HCT116 (cell line): ENCODE results near the gene TCEANC. TPM values are rescaled to one million over a fixed set of nuclear protein-coding genes. Genes with fewer than 3 reads are reported as not detected.

Experiments used
- ATAC-seq: fragments of 200-7000 bp; cut with Tn5 transposase; 2 replicates; pipeline ENCODE4 v1.9.1; 2020; ENCODE audit warnings: mild to moderate bottlenecking, moderate library complexity
- BruUV-seq: library from RNA; stranded (reverse); fragments of 400-500 nt; replicated peaks from 2 replicates; lab custom pipeline; 2021; lab: Mats Ljungman, UMichigan
- CTCF ChIA-PET: fragments of 300-600 bp; sonication (Branson Sonifier 250); formaldehyde crosslinking; loops from one replicate; lab custom pipeline; 2021; ENCODE audit warnings: antibody characterized with exemption; lab: Charles Lee
- POLR2A ChIA-PET: fragments of 300-600, 350-600 bp; sonication (Branson Sonifier 250); formaldehyde crosslinking; loops from one replicate; lab custom pipeline; 2021; ENCODE audit warnings: antibody characterized with exemption; lab: Charles Lee
- RAD21 ChIA-PET, 2 experiments: fragments of 300-600 bp; sonication (Branson Sonifier 250); formaldehyde crosslinking; loops; one replicate each; lab custom pipeline; 2023; ENCODE audit warnings: low total read pairs in 2 of 2; ENCODE audit not compliant: uncharacterized antibody in 2 of 2, unreplicated experiment in 2 of 2, low non-redundant PET in 1 of 2; lab: Charles Lee
- DNase-seq: peaks from one replicate; pipeline ENCODE4 v3.0.0-alpha.2; 2010; ENCODE audit warnings: low read depth, low spot score
- H2AFZ ChIP-seq: fragments of 200-600 bp; shearing (Covaris generic), sonication (generic); 2 replicates; pipeline ENCODE4 v1.6.1; 2017; ENCODE audit warnings: low read depth, mixed run types, mixed read lengths, antibody characterized with exemption, low read length; ENCODE audit not compliant: poor library complexity, severe bottlenecking
- H3K27ac ChIP-seq: 2 replicates; pipeline ENCODE4 v1.5.1; 2012; ENCODE audit warnings: low read depth, low read length
- H3K27me3 ChIP-seq: fragments of 200-600 bp; sonication (generic); 2 replicates; pipeline ENCODE4 v1.6.1; 2016; ENCODE audit warnings: mixed run types, low read length, mixed read lengths; ENCODE audit not compliant: insufficient read depth
- H3K36me3 ChIP-seq, 2 experiments: fragments of 200-500 bp in 1 of 2; fragments of 200-600 bp in 1 of 2; sonication (Bioruptor generic) in 1 of 2; sonication (generic) in 1 of 2; 2 replicates each; pipeline versions ENCODE4 v1.5.1 to v1.6.1; 2014 to 2016; ENCODE audit warnings: low read length in 2 of 2, inconsistent platforms in 1 of 2, mixed read lengths in 1 of 2, mixed run types in 1 of 2; ENCODE audit not compliant: insufficient read depth in 2 of 2, control insufficient read depth in 1 of 2
- H3K4me1 ChIP-seq, 2 experiments: fragments of 200-600 bp in 1 of 2; sonication (generic) in 1 of 2; 2 replicates each; pipeline versions ENCODE4 v1.5.1 to v1.6.1; 2012 to 2017; ENCODE audit warnings: low read length in 2 of 2, inconsistent platforms in 1 of 2, mild to moderate bottlenecking in 1 of 2, mixed read lengths in 1 of 2, mixed run types in 1 of 2, moderate library complexity in 1 of 2; ENCODE audit not compliant: insufficient read depth in 2 of 2, control insufficient read depth in 1 of 2
- H3K4me2 ChIP-seq: fragments of 200-600 bp; sonication (generic); 2 replicates; pipeline ENCODE4 v1.6.1; 2017; ENCODE audit warnings: mixed run types, low read length, mixed read lengths
- H3K4me3 ChIP-seq, 2 experiments: fragments of 200-600 bp in 1 of 2; sonication (generic) in 1 of 2; replicated peaks in 1 of 2; 2 replicates each; pipeline ENCODE4 v1.5.1; 2011 to 2016; ENCODE audit warnings: low read length in 2 of 2, control low read depth in 1 of 2, low read depth in 1 of 2, mild to moderate bottlenecking in 1 of 2, mixed read lengths in 1 of 2, mixed run types in 1 of 2
- H3K79me2 ChIP-seq: fragments of 200-600 bp; sonication (generic); 2 replicates; pipeline ENCODE4 v1.6.1; 2017; ENCODE audit warnings: mild to moderate bottlenecking, mixed run types, low read length, moderate library complexity, mixed read lengths; ENCODE audit not compliant: insufficient read depth
- H3K9ac ChIP-seq: fragments of 200-600 bp; sonication (generic); 2 replicates; pipeline ENCODE4 v1.6.1; 2016; ENCODE audit warnings: low read length, mixed read lengths
- H3K9me2 ChIP-seq: fragments of 200-600 bp; sonication (generic), shearing (Covaris generic); 2 replicates; pipeline ENCODE4 v1.6.1; 2017; ENCODE audit warnings: mixed run types, mild to moderate bottlenecking, moderate library complexity; ENCODE audit not compliant: insufficient read depth
- H3K9me3 ChIP-seq, 2 experiments: fragments of 200-500 bp in 1 of 2; fragments of 200-600 bp in 1 of 2; sonication (Bioruptor generic) in 1 of 2; sonication (generic) in 1 of 2; 2 replicates each; pipeline ENCODE4 v1.6.1; 2014 to 2017; ENCODE audit warnings: low read length in 2 of 2, mixed read lengths in 2 of 2, inconsistent platforms in 1 of 2, low read depth in 1 of 2, mild to moderate bottlenecking in 1 of 2, mixed run types in 1 of 2, moderate library complexity in 1 of 2; ENCODE audit not compliant: control insufficient read depth in 1 of 2, insufficient read depth in 1 of 2
- H4K20me1 ChIP-seq: fragments of 200-600 bp; sonication (generic), shearing (Covaris generic); 2 replicates; pipeline ENCODE4 v1.6.1; 2017; ENCODE audit warnings: mixed run types, mild to moderate bottlenecking, moderate library complexity; ENCODE audit not compliant: insufficient read depth
- CBX3 ChIP-seq: IDR thresholded peaks from 2 replicates; pipeline ENCODE4 v1.6.1; 2012; ENCODE audit warnings: low read depth
- CEBPB ChIP-seq: IDR thresholded peaks from 2 replicates; pipeline ENCODE4 v1.6.1; 2012; ENCODE audit warnings: low read depth
- EGR1 ChIP-seq: IDR thresholded peaks from 2 replicates; pipeline ENCODE4 v1.6.1; 2012; ENCODE audit warnings: low read depth
- EZH2 ChIP-seq: fragments of 200-600 bp; sonication (generic); IDR thresholded peaks from 2 replicates; pipeline ENCODE4 v1.6.1; 2017; ENCODE audit warnings: antibody characterized with exemption, mixed run types
- EZH2phosphoT487 ChIP-seq: fragments of 200-600 bp; IDR thresholded peaks from 2 replicates; pipeline ENCODE4 v1.6.1; 2018; ENCODE audit warnings: antibody characterized with exemption, borderline replicate concordance
- FOSL1 ChIP-seq: IDR thresholded peaks from 2 replicates; pipeline ENCODE4 v1.6.1; 2012; ENCODE audit warnings: low read depth
- JUND ChIP-seq: IDR thresholded peaks from 2 replicates; pipeline ENCODE4 v1.6.1; 2012
- POLR2A ChIP-seq: IDR thresholded peaks from 2 replicates; pipeline ENCODE4 v1.7.0; 2011; ENCODE audit warnings: borderline replicate concordance; ENCODE audit not compliant: insufficient read depth, insufficient read length; ENCODE audit errors: extremely low read depth
- POLR2AphosphoS5 ChIP-seq: IDR thresholded peaks from 2 replicates; pipeline ENCODE4 v1.6.1; 2011; ENCODE audit warnings: mild to moderate bottlenecking, low read depth, low read length, moderate library complexity
- RAD21 ChIP-seq: IDR thresholded peaks from 2 replicates; pipeline ENCODE4 v1.6.1; 2012; ENCODE audit warnings: low read depth, mild to moderate bottlenecking
- SIN3A ChIP-seq: IDR thresholded peaks from 2 replicates; pipeline ENCODE4 v1.6.1; 2012; ENCODE audit warnings: low read depth
- SP1 ChIP-seq: IDR thresholded peaks from 2 replicates; pipeline ENCODE4 v1.6.1; 2012; ENCODE audit warnings: low read depth
- TCF7L2 ChIP-seq: IDR thresholded peaks from 2 replicates; pipeline ENCODE4 v1.7.0; 2011; ENCODE audit warnings: borderline replicate concordance, inconsistent platforms; ENCODE audit not compliant: insufficient read depth, insufficient read length; ENCODE audit errors: extremely low read depth
- YY1 ChIP-seq: IDR thresholded peaks from 2 replicates; pipeline ENCODE4 v1.6.1; 2011; ENCODE audit warnings: low read length, low read depth, moderate library complexity, mild to moderate bottlenecking; ENCODE audit not compliant: insufficient replicate concordance; ENCODE audit errors: extremely low read depth
- ZNF274 ChIP-seq: fragments of 200-500 bp; sonication (Bioruptor generic); IDR thresholded peaks from 2 replicates; pipeline ENCODE4 v1.6.1; 2014; ENCODE audit warnings: mild to moderate bottlenecking, low read depth, low read length, inconsistent platforms
- intact Hi-C: fragments of 100-400 bp; cut with micrococcal nuclease; formaldehyde crosslinking; loops from 2 replicates; pipeline ENCODE4 v1.10.0; 2022
- total RNA-seq: library from RNA; stranded (reverse); gene quantifications from one replicate; pipeline ENCODE4 v1.2.1, GENCODE V29; 2021; ENCODE audit not compliant: unreplicated experiment
- TF ChIP-seq, protein P1 (sequence below): IDR thresholded peaks from 2 replicates; pipeline ENCODE4 v1.6.1; 2011; ENCODE audit warnings: mild to moderate bottlenecking, low read length, moderate library complexity; ENCODE audit not compliant: insufficient replicate concordance; ENCODE audit errors: extremely low read depth
- TF ChIP-seq, protein P2 (sequence below): IDR thresholded peaks from 2 replicates; pipeline ENCODE4 v1.6.1; 2012
- TF ChIP-seq, protein P3 (sequence below): IDR thresholded peaks from 2 replicates; pipeline ENCODE4 v1.6.1; 2012; ENCODE audit warnings: low read depth
- TF ChIP-seq, protein P4 (sequence below): IDR thresholded peaks from 2 replicates; pipeline ENCODE4 v1.6.1; 2012

The TCEANC gene
- total RNA-seq, 1 experiment from 2014 or later = 1.2 TPM

DNA sequence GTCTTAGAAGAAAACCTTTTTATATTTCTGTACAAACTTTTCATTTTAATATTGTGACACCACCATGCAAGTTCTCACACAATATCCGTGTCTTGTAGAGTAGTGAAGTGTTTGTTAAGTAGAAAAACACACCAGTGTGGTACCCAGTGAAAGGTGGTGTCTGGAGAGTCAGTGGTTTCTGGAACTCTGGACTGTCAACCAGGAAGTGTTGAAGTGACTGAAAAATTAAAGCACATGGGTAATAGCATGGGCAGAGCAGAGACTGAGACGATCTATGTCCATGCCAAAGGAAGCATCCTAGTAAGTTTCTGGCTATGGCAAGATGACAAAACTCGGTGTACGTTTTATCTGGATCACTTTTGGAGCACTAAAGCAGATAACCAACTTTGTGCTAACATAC, 58.2 kb downstream of the TCEANC start:
- intact Hi-C loops = no loop called here
- no peaks in the 10 kb centered on the region for H4K20me1 ChIP-seq
- no TSS peak for BruUV-seq
- no peak for TF ChIP-seq TCF7L2
- TF ChIP-seq, protein P1, sequence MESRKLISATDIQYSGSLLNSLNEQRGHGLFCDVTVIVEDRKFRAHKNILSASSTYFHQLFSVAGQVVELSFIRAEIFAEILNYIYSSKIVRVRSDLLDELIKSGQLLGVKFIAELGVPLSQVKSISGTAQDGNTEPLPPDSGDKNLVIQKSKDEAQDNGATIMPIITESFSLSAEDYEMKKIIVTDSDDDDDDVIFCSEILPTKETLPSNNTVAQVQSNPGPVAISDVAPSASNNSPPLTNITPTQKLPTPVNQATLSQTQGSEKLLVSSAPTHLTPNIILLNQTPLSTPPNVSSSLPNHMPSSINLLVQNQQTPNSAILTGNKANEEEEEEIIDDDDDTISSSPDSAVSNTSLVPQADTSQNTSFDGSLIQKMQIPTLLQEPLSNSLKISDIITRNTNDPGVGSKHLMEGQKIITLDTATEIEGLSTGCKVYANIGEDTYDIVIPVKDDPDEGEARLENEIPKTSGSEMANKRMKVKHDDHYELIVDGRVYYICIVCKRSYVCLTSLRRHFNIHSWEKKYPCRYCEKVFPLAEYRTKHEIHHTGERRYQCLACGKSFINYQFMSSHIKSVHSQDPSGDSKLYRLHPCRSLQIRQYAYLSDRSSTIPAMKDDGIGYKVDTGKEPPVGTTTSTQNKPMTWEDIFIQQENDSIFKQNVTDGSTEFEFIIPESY = no peak
- no peak for TF ChIP-seq SIN3A
- no peak for TF ChIP-seq SP1
- TF ChIP-seq, protein P2, sequence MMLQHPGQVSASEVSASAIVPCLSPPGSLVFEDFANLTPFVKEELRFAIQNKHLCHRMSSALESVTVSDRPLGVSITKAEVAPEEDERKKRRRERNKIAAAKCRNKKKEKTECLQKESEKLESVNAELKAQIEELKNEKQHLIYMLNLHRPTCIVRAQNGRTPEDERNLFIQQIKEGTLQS = no peak
- TF ChIP-seq, protein P3, sequence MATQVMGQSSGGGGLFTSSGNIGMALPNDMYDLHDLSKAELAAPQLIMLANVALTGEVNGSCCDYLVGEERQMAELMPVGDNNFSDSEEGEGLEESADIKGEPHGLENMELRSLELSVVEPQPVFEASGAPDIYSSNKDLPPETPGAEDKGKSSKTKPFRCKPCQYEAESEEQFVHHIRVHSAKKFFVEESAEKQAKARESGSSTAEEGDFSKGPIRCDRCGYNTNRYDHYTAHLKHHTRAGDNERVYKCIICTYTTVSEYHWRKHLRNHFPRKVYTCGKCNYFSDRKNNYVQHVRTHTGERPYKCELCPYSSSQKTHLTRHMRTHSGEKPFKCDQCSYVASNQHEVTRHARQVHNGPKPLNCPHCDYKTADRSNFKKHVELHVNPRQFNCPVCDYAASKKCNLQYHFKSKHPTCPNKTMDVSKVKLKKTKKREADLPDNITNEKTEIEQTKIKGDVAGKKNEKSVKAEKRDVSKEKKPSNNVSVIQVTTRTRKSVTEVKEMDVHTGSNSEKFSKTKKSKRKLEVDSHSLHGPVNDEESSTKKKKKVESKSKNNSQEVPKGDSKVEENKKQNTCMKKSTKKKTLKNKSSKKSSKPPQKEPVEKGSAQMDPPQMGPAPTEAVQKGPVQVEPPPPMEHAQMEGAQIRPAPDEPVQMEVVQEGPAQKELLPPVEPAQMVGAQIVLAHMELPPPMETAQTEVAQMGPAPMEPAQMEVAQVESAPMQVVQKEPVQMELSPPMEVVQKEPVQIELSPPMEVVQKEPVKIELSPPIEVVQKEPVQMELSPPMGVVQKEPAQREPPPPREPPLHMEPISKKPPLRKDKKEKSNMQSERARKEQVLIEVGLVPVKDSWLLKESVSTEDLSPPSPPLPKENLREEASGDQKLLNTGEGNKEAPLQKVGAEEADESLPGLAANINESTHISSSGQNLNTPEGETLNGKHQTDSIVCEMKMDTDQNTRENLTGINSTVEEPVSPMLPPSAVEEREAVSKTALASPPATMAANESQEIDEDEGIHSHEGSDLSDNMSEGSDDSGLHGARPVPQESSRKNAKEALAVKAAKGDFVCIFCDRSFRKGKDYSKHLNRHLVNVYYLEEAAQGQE = no peak
- no peak for TF ChIP-seq EZH2
- TF ChIP-seq RAD21 = no peak
- TF ChIP-seq, protein P4, sequence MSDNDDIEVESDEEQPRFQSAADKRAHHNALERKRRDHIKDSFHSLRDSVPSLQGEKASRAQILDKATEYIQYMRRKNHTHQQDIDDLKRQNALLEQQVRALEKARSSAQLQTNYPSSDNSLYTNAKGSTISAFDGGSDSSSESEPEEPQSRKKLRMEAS = no peak
- TF ChIP-seq POLR2AphosphoS5 = no peak
- no peak for TF ChIP-seq YY1
- no peak for TF ChIP-seq FOSL1
- TF ChIP-seq POLR2A = no peak
- TF ChIP-seq ZNF274 = no peak
- no peak for TF ChIP-seq CBX3
- no peak for TF ChIP-seq EGR1
- TF ChIP-seq JUND = no peak
- TF ChIP-seq EZH2phosphoT487 = no peak
- no peak for TF ChIP-seq CEBPB
- H3K4me2 ChIP-seq = no peak overlapping the region
- no peaks in the 10 kb centered on the region for H3K4me1 ChIP-seq
- ChIA-PET RAD21 (no interaction called here), POLR2A (no interaction called here), CTCF (no interaction called here)
- no peak overlapping the region for H3K9ac ChIP-seq
- H3K9me2 ChIP-seq = no peaks in the 10 kb centered on the region
- H3K4me3 ChIP-seq = no peak overlapping the region
- no peaks in the 10 kb centered on the region for H3K9me3 ChIP-seq
- H3K36me3 ChIP-seq = peaks cover 0 to 4% of the 10 kb centered on the region in 2 experiments; a peak in 2 of 4 replicates
- H3K79me2 ChIP-seq = peaks cover 21% of the 10 kb centered on the region
- ATAC-seq (no peak), DNase-seq (no peak)
- H3K27ac ChIP-seq = no peak overlapping the region
- H2AFZ ChIP-seq = no peak overlapping the region
- H3K27me3 ChIP-seq = no peaks in the 10 kb centered on the region
